Lower lobe of right lung (tissue), 2 donors: Measurements from ENCODE around the gene TRAT1. TPM values are rescaled to one million over a fixed set of nuclear protein-coding genes. Genes with fewer than 3 reads are reported as not detected.

Source experiments
- ATAC-seq, 2 donors: fragments of 200-7000 bp; cut with Tn5 transposase; one replicate each; pipeline ENCODE4 v1.9.1; 2020 to 2022; ENCODE audit warnings: mild to moderate bottlenecking in 2 of 2, moderate library complexity in 2 of 2
- DNase-seq: peaks from one replicate; pipeline ENCODE4 v3.0.0-alpha.2; 2020
- H3K27ac ChIP-seq: fragments of 200-600 bp; one replicate; pipeline ENCODE4 v1.8.0; 2022
- H3K27me3 ChIP-seq: fragments of 200-600 bp; one replicate; pipeline ENCODE4 v1.8.0; 2022; ENCODE audit warnings: low read depth
- H3K36me3 ChIP-seq: fragments of 200-600 bp; one replicate; pipeline ENCODE4 v1.8.0; 2022; ENCODE audit warnings: mild to moderate bottlenecking
- H3K4me1 ChIP-seq: fragments of 200-600 bp; one replicate; pipeline ENCODE4 v1.8.0; 2022
- H3K4me3 ChIP-seq: fragments of 200-600 bp; one replicate; pipeline ENCODE4 v1.8.0; 2022; ENCODE audit warnings: mild to moderate bottlenecking
- H3K9me3 ChIP-seq: fragments of 200-600 bp; one replicate; pipeline ENCODE4 v1.8.0; 2022
- CTCF ChIP-seq: fragments of 200-600 bp; IDR thresholded peaks from one replicate; pipeline ENCODE4 v1.8.0; 2022; ENCODE audit warnings: antibody characterized with exemption, mild to moderate bottlenecking
- intact Hi-C: fragments of 100-400 bp; cut with DNase I; formaldehyde crosslinking; loops from one replicate; pipeline ENCODE4 v1.11.0; 2022
- total RNA-seq: library from RNA; stranded (reverse); fragmentation: NEBNext Ultra II Directional; extraction: Animal tissue kit (Norgen Biotek cat#: 25700); gene quantifications from one replicate; pipeline ENCODE4 v1.2.1, GENCODE V29; 2021
- donor health status: DM: no; HTN: yes; CAD: no; lungs with severe emphysema.

Gene TRAT1
- total RNA-seq, 1 donor from 2014 or later, result 1.3 TPM

GRCh38 chr3:108883373-108883772, 60.8 kb downstream of the TRAT1 start:
- no peak for TF ChIP-seq CTCF
- Histone ChIP-seq H3K4me3 (no peak overlapping the region), H3K4me1 (no peaks in the 10 kb centered on the region), H3K27ac (no peak overlapping the region), H3K36me3 (no peaks in the 10 kb centered on the region), H3K9me3 (no peaks in the 10 kb centered on the region), H3K27me3 (no peaks in the 10 kb centered on the region)
- no peak for DNase-seq
- intact Hi-C loops, result no loop called here
- ATAC-seq, result no peak

- Histone ChIP-seq H3K9me3 (no peaks in the 10 kb centered on the region), H3K27ac (no peak overlapping the region), H3K4me3 (no peak overlapping the region), H3K36me3 (no peaks in the 10 kb centered on the region), H3K27me3 (no peaks in the 10 kb centered on the region), H3K4me1 (no peaks in the 10 kb centered on the region)
- no peak for TF ChIP-seq CTCF
- no peak for DNase-seq
- intact Hi-C loops, result no loop called here
- ATAC-seq, result no peak
Observed at GRCh38 chr3:108887121-108887520, 64.5 kb downstream of the TRAT1 start.

- DNase-seq, result no peak
Observed at GRCh38 chr3:108887777-108888176, 65.2 kb downstream of the TRAT1 start.

GRCh38 chr3:108891833-108892232, 69.2 kb downstream of the TRAT1 start:
- DNase-seq, result no peak
- H3K4me1 ChIP-seq, result no peaks in the 10 kb centered on the region
- ATAC-seq, result peak in 1 of 2 donors; percentile 11
- H3K27ac ChIP-seq, result no peak overlapping the region
- no peak overlapping the region for H3K4me3 ChIP-seq
- H3K9me3 ChIP-seq, result no peaks in the 10 kb centered on the region
- no peaks in the 10 kb centered on the region for H3K36me3 ChIP-seq
- no peaks in the 10 kb centered on the region for H3K27me3 ChIP-seq
- TF ChIP-seq CTCF, result no peak
- intact Hi-C loops, result no loop called here

More at GRCh38 chr3:108887777-108888176, 65.2 kb downstream of the TRAT1 start:
- Histone ChIP-seq H3K4me1 (no peaks in the 10 kb centered on the region), H3K36me3 (no peaks in the 10 kb centered on the region), H3K9me3 (no peaks in the 10 kb centered on the region), H3K27ac (no peak overlapping the region), H3K4me3 (no peak overlapping the region), H3K27me3 (no peaks in the 10 kb centered on the region)
- no peak for ATAC-seq
- intact Hi-C loops, result no loop called here
- no peak for TF ChIP-seq CTCF

GRCh38 chr3:108894981-108895380, 72.4 kb downstream of the TRAT1 start:
- intact Hi-C loops, result no loop called here
- Histone ChIP-seq H3K4me3 (no peak overlapping the region), H3K27me3 (no peaks in the 10 kb centered on the region), H3K36me3 (no peaks in the 10 kb centered on the region), H3K27ac (no peak overlapping the region), H3K4me1 (no peaks in the 10 kb centered on the region), H3K9me3 (no peaks in the 10 kb centered on the region)
- no peak for DNase-seq
- TF ChIP-seq CTCF, result no peak
- ATAC-seq, result no peak

- no peak for TF ChIP-seq CTCF
- H3K9me3 ChIP-seq, result no peaks in the 10 kb centered on the region
- no peak overlapping the region for H3K27ac ChIP-seq
- H3K36me3 ChIP-seq, result no peaks in the 10 kb centered on the region
- H3K4me1 ChIP-seq, result no peaks in the 10 kb centered on the region
- no peak for ATAC-seq
- no peak for DNase-seq
- no peak overlapping the region for H3K4me3 ChIP-seq
- intact Hi-C loops, result no loop called here
- no peaks in the 10 kb centered on the region for H3K27me3 ChIP-seq
Observed at GRCh38 chr3:108897883-108898282, 75.3 kb downstream of the TRAT1 start.
